HFF-Myc (cell line): ENCODE results near the gene PC.

ENCODE experiments used
- DNase-seq: peaks from one replicate; pipeline ENCODE4 v3.0.0-alpha.2; 2011; ENCODE audit warnings: low read depth; ENCODE audit errors: extremely low read depth
- H3K4me3 ChIP-seq: replicated peaks from 2 replicates; pipeline ENCODE4 v1.5.1; 2011; ENCODE audit warnings: low read depth, mild to moderate bottlenecking, control low read depth, low read length
- CTCF ChIP-seq: IDR thresholded peaks from 2 replicates; pipeline ENCODE4 v1.5.1; 2012; ENCODE audit warnings: mild to moderate bottlenecking, low read depth, low read length, control low read depth; ENCODE audit errors: missing control alignments

Gene PC

GRCh38 chr11:66870131-66870530 lies 88.1 kb downstream of the PC start:
- H3K4me3 ChIP-seq = no peak overlapping the region
- DNase-seq = no peak
- no peak for TF ChIP-seq CTCF

GRCh38 chr11:66869567-66869870 lies 88.7 kb downstream of the PC start:
- H3K4me3 ChIP-seq = no peak overlapping the region
- no peak for DNase-seq

GRCh38 chr11:66868726-66869566 lies 89.2 kb downstream of the PC start:
- DNase-seq = no peak
- no peak overlapping the region for H3K4me3 ChIP-seq
- peak; percentile 12 for TF ChIP-seq CTCF

More at GRCh38 chr11:66869567-66869870, 88.7 kb downstream of the PC start:
- no peak for TF ChIP-seq CTCF

GRCh38 chr11:66868082-66868725 lies 90.0 kb downstream of the PC start:
- TF ChIP-seq CTCF = no peak
- no peak overlapping the region for H3K4me3 ChIP-seq
- no peak for DNase-seq

GRCh38 chr11:66867425-66868040 lies 90.7 kb downstream of the PC start:
- no peak overlapping the region for H3K4me3 ChIP-seq
- no peak for TF ChIP-seq CTCF
- no peak for DNase-seq

GRCh38 chr11:66866511-66866986 lies 91.6 kb downstream of the PC start:
- no peak for DNase-seq
- no peak for TF ChIP-seq CTCF
- no peak overlapping the region for H3K4me3 ChIP-seq
